Gastrocnemius medialis (tissue), 4 donors: ENCODE results near the gene RADX. TPM values are rescaled to one million over a fixed set of nuclear protein-coding genes. Genes with fewer than 3 reads are reported as not detected.

Experiments used
- ATAC-seq, 2 donors: fragments of 150-250 bp; one replicate each; pipeline ENCODE4 v1.9.1; 2016
- DNase-seq, 2 donors: peaks; one replicate each; pipeline ENCODE4 v3.0.0-alpha.2; 2019
- H3K27ac ChIP-seq, 4 donors: fragments of 200-600 bp; sonication (generic); 1 replicate in 1 of 4; 2 replicates in 3 of 4; pipeline ENCODE4 v1.5.1; 2016 to 2018; ENCODE audit warnings: mild to moderate bottlenecking in 2 of 4, moderate library complexity in 1 of 4
- H3K27me3 ChIP-seq, 3 donors: fragments of 200-600 bp; sonication (generic) in 2 of 3; 1 replicate in 1 of 3; 2 replicates in 2 of 3; pipeline versions ENCODE4 v1.5.1 to v1.6.0; 2016 to 2019; ENCODE audit warnings: mild to moderate bottlenecking in 1 of 3, moderate library complexity in 1 of 3
- H3K36me3 ChIP-seq, 2 donors: fragments of 200-600 bp; sonication (generic) in 1 of 2; one replicate each; pipeline ENCODE4 v1.5.1; 2017 to 2018
- H3K4me1 ChIP-seq, 2 donors: fragments of 200-600 bp; sonication (generic) in 1 of 2; one replicate each; pipeline ENCODE4 v1.5.1; 2016 to 2017; ENCODE audit warnings: mild to moderate bottlenecking in 2 of 2
- H3K4me3 ChIP-seq, 4 donors: fragments of 200-600 bp; sonication (generic) in 3 of 4; 1 replicate in 1 of 4; 2 replicates in 3 of 4; pipeline ENCODE4 v1.5.1; 2016 to 2019; ENCODE audit warnings: mild to moderate bottlenecking in 2 of 4
- H3K9me3 ChIP-seq, 3 donors: fragments of 200-600 bp; sonication (generic) in 2 of 3; 1 replicate in 1 of 3; 2 replicates in 2 of 3; pipeline ENCODE4 v1.5.1; 2016 to 2019
- POLR2A ChIP-seq, 2 donors: fragments of 450-650 bp; IDR thresholded peaks; one replicate each; pipeline ENCODE4 v1.6.1; 2017; ENCODE audit warnings: antibody characterized with exemption in 2 of 2, mild to moderate bottlenecking in 2 of 2, moderate library complexity in 2 of 2
- in situ Hi-C, 4 donors: fragments of 200-750 bp; cut with MboI; loops; one replicate each; pipeline versions ENCODE4 v1.15.0 to v1.8.0; 2017; ENCODE audit warnings: low sequenced_read_pairs in 4 of 4
- intact Hi-C: fragments of 100-400 bp; cut with DNase I; formaldehyde crosslinking; loops from one replicate; pipeline ENCODE4 v1.15.1; 2023; ENCODE audit warnings: low total_unique reads
- total RNA-seq, 4 donors: library from RNA; depleted of rRNA; stranded (reverse); fragments of >200 nt; gene quantifications; one replicate each; pipeline versions ENCODE4 v1.1.0 to v1.2.3, GENCODE V29; 2016
- TF ChIP-seq, protein P1 (sequence below), 5 experiments: fragments of 450-650 bp in 3 of 5; fragments of 200-600 bp in 2 of 5; sonication (generic) in 2 of 5; IDR thresholded peaks in 4 of 5; conservative IDR thresholded peaks in 1 of 5; 1 replicate in 4 of 5; 2 replicates in 1 of 5; pipeline ENCODE4 v1.5.1; 2016 to 2019; ENCODE audit warnings: antibody characterized with exemption in 5 of 5, mild to moderate bottlenecking in 3 of 5, moderate library complexity in 3 of 5

Gene RADX
- total RNA-seq, 4 donors from 2014 or later = 0.12 to 1.7 (median 0.82) TPM

DNA sequence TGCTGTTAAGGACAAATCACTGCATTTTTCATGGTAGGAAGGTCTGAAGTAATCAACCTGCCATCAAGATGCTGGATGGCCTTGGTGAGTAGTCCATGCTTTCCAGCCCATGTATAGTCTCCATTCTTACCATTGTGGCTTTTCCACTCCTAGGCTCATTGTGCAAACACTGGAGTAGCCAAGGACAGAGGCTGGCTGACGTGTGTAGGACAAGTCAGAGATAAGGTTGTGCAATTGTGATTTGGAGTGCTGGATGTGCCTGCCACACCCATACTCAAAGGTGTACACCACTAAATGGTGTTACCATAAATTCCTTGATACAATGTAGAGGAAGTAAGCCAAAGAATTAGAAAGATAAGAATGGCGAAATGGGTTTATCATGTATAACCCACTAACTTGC lies 26.3 kb upstream of the RADX start:
- no peak overlapping the region for H3K4me3 ChIP-seq
- no peaks in the 10 kb centered on the region for H3K9me3 ChIP-seq
- no peak overlapping the region for H3K27ac ChIP-seq
- H3K36me3 ChIP-seq = no peaks in the 10 kb centered on the region
- DNase-seq = no peak
- H3K4me1 ChIP-seq = no peaks in the 10 kb centered on the region
- H3K27me3 ChIP-seq = peaks cover 0 to 2% (median 0%) of the 10 kb centered on the region in 3 donors
- in situ Hi-C loops = no loop called here
- no peak for TF ChIP-seq POLR2A (IDR thresholded peaks at IDR 0.05)
- TF ChIP-seq, protein P1, sequence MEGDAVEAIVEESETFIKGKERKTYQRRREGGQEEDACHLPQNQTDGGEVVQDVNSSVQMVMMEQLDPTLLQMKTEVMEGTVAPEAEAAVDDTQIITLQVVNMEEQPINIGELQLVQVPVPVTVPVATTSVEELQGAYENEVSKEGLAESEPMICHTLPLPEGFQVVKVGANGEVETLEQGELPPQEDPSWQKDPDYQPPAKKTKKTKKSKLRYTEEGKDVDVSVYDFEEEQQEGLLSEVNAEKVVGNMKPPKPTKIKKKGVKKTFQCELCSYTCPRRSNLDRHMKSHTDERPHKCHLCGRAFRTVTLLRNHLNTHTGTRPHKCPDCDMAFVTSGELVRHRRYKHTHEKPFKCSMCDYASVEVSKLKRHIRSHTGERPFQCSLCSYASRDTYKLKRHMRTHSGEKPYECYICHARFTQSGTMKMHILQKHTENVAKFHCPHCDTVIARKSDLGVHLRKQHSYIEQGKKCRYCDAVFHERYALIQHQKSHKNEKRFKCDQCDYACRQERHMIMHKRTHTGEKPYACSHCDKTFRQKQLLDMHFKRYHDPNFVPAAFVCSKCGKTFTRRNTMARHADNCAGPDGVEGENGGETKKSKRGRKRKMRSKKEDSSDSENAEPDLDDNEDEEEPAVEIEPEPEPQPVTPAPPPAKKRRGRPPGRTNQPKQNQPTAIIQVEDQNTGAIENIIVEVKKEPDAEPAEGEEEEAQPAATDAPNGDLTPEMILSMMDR (IDR thresholded peaks at IDR 0.05 in 4 of 5, conservative IDR thresholded peaks at IDR 0.05 in 1 of 5) = no peak
- no peak for ATAC-seq
- intact Hi-C loops = no loop called here

DNA sequence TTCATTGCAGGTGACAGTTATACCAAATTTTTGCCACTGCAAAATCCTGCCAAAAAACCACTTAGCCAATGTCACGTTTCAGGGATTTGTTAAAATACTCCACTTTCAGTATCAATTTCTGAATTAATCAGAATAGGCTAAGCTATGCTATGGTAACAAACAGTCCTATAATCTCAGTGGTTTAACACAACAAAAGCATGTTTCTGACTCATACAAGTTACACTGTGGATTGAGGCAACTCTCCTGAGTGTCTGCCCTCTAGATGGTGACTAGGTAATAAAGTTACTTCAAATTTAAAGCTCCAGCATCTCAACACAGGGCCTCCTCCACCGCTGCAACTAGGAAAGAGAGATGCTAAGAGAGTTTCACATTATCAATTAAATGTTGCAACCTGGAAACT lies 23.0 kb upstream of the RADX start:
- intact Hi-C loops (no loop called here), in situ Hi-C loops (no loop called here)
- Histone ChIP-seq H3K4me3 (no peak overlapping the region), H3K27me3 (peaks cover 0 to 4% (median 0%) of the 10 kb centered on the region in 3 donors), H3K36me3 (no peaks in the 10 kb centered on the region), H3K9me3 (no peaks in the 10 kb centered on the region), H3K4me1 (no peaks in the 10 kb centered on the region), H3K27ac (no peak overlapping the region)
- TF ChIP-seq, protein P1 (IDR thresholded peaks at IDR 0.05 in 4 of 5, conservative IDR thresholded peaks at IDR 0.05 in 1 of 5) = no peak
- TF ChIP-seq POLR2A (IDR thresholded peaks at IDR 0.05) = no peak
- DNase-seq = no peak
- ATAC-seq = no peak

DNA sequence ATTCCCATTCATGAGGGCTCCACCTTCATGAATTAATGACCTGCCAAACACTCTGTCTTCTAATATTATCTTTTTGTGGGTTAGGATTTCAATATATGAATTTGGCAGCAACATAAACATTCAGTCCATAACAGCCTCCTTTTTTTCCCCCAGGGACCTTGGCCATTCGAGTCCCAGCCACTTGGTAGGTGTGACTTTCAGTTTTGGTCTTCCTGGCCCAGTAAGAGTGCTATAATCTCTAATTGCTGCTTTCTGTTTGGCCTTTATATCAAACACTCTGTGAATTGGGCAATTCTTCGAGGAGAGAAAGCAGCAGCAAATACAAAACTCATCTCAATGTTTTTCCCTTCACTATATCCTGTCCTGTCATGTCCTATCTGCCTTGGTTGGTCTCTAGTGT lies 12.4 kb upstream of the RADX start:
- no peaks in the 10 kb centered on the region for H3K9me3 ChIP-seq
- no peak overlapping the region for H3K27ac ChIP-seq
- DNase-seq (no peak), ATAC-seq (no peak)
- no peaks in the 10 kb centered on the region for H3K4me1 ChIP-seq
- no peak for TF ChIP-seq POLR2A (IDR thresholded peaks at IDR 0.05)
- TF ChIP-seq, protein P1 (IDR thresholded peaks at IDR 0.05 in 4 of 5, conservative IDR thresholded peaks at IDR 0.05 in 1 of 5) = no peak
- H3K4me3 ChIP-seq = no peak overlapping the region
- peaks cover 0 to 13% (median 2%) of the 10 kb centered on the region in 3 donors for H3K27me3 ChIP-seq
- no peaks in the 10 kb centered on the region for H3K36me3 ChIP-seq
- in situ Hi-C loops = no loop called here
- intact Hi-C loops = no loop called here

DNA sequence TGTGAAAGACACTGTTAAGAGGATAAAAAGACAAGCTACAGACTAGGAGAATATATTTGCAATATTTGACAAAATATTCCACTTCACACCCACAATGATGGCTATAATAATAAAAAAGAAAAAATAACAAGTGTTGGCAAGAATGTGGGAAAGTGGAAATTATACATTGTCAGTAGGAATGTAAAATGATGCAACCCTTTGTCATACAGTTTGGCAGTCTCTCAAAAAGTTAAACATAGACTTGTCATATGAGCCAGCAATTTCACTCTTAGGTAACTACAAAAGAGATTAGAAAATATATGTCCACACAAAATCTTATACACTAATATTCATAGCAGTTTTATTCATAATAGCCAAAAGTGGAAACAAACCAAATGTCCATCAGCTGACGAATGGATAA lies 5.2 kb upstream of the RADX start:
- Histone ChIP-seq H3K4me3 (no peak overlapping the region), H3K27ac (no peak overlapping the region), H3K36me3 (no peaks in the 10 kb centered on the region), H3K27me3 (no peaks in the 10 kb centered on the region), H3K9me3 (no peaks in the 10 kb centered on the region), H3K4me1 (no peaks in the 10 kb centered on the region)
- in situ Hi-C loops (loop anchor here in 1 of 4 donors (25.0 kb wide), 1 partner anchor 181 kb away; no protein-coding TSS in a partner anchor), intact Hi-C loops (no loop called here)
- TF ChIP-seq, protein P1 (IDR thresholded peaks at IDR 0.05 in 4 of 5, conservative IDR thresholded peaks at IDR 0.05 in 1 of 5) = no peak
- no peak for TF ChIP-seq POLR2A (IDR thresholded peaks at IDR 0.05)
- DNase-seq (no peak), ATAC-seq (no peak)

DNA sequence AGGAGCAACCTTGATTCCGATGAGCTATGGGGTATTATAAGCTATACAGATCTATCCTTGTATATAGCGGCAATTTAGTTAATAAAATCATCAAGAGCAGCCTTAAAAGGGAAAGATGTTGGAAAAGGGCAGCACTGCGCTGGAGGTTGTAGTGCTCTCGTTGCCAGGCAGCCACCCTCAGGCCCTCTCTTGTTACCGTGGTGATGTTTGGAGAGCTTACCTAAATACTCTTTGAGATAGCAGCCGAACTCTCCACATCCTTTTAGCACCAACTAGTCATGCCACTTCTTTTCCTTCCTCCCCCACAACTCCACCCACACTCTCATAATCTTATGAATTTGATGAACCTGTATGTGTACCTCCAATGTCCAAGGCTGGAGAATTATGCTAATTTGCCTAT lies 3.8 kb upstream of the RADX start:
- no peak overlapping the region for H3K4me3 ChIP-seq
- no peaks in the 10 kb centered on the region for H3K9me3 ChIP-seq
- H3K27ac ChIP-seq = no peak overlapping the region
- no peak for TF ChIP-seq POLR2A (IDR thresholded peaks at IDR 0.05)
- TF ChIP-seq, protein P1 (IDR thresholded peaks at IDR 0.05 in 4 of 5, conservative IDR thresholded peaks at IDR 0.05 in 1 of 5) = no peak
- H3K4me1 ChIP-seq = no peaks in the 10 kb centered on the region
- no peaks in the 10 kb centered on the region for H3K27me3 ChIP-seq
- no peaks in the 10 kb centered on the region for H3K36me3 ChIP-seq
- in situ Hi-C loops (loop anchor here in 1 of 4 donors (25.0 kb wide), 1 partner anchor 179 kb away; no protein-coding TSS in a partner anchor), intact Hi-C loops (no loop called here)
- no peak for ATAC-seq
- DNase-seq = no peak
